ENCODE measurements around the gene TMED8.

TMED8 gene

DNA sequence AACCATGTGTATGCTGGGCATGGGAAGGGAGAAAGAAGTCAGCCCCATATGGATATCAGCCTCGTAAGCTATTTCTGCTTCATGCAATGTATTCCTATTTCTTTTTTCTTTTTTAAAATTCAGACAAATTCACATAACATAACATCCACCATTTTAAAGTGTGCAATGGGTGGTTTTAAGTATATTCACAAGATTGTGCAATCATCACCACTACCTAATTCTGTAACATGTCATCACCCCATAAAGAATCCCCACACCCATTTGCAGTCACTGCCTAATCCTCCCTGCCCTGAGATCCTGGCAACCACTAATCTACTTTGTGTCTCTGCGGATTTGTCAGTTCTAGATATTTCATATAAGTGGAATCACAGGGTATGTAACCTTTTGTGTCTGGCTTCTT lies 65.7 kb downstream of the TMED8 start:
- DNase-seq (ENCODE audit: low read depth): peak; percentile 67
- TF ChIP-seq CTCF (conservative IDR thresholded peaks at IDR 0.05; ENCODE audit: control insufficient read depth, insufficient read depth, low read depth, low read length): no peak
- no peak overlapping the region for H3K4me3 ChIP-seq (ENCODE audit: control insufficient read depth, low read depth, low read length)

- TF ChIP-seq CTCF (conservative IDR thresholded peaks at IDR 0.05; ENCODE audit: control insufficient read depth, insufficient read depth, low read depth, low read length): no peak
- DNase-seq (ENCODE audit: low read depth): peak; percentile 63
- H3K4me3 ChIP-seq (ENCODE audit: control insufficient read depth, low read depth, low read length): no peak overlapping the region
These were observed 66.9 kb downstream of the TMED8 start for GRCh38 chr14:77310026-77310425.

- TF ChIP-seq CTCF (conservative IDR thresholded peaks at IDR 0.05; ENCODE audit: control insufficient read depth, insufficient read depth, low read depth, low read length): no peak
- H3K4me3 ChIP-seq (ENCODE audit: control insufficient read depth, low read depth, low read length): no peak overlapping the region
- DNase-seq (ENCODE audit: low read depth): no peak
These were observed 67.8 kb downstream of the TMED8 start for GRCh38 chr14:77309131-77309530.

- no peak for TF ChIP-seq CTCF (conservative IDR thresholded peaks at IDR 0.05; ENCODE audit: control insufficient read depth, insufficient read depth, low read depth, low read length)
- no peak for DNase-seq (ENCODE audit: low read depth)
- H3K4me3 ChIP-seq (ENCODE audit: control insufficient read depth, low read depth, low read length): no peak overlapping the region
These were observed 69.9 kb downstream of the TMED8 start for GRCh38 chr14:77306851-77307496.

DNA sequence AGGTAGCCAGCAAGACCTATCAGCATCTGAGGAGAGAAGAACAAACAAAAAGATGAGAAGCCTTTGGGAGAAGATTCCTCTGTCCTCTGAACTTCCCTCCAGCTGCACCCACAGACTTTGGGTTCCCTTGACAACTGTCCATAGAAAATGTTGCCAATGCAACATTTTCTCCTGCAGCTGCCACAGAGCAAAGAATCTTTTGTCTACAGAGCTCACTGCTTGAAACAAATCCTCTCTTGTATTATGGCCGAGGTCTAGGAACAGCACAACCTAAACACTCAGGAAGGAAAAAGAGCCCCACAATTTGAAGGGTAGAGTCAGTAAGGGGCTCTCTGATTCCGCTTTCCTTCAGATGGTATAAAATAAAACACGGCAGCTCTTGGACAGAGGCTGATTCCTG lies 70.5 kb downstream of the TMED8 start:
- no peak for DNase-seq (ENCODE audit: low read depth)
- TF ChIP-seq CTCF (conservative IDR thresholded peaks at IDR 0.05; ENCODE audit: control insufficient read depth, insufficient read depth, low read depth, low read length): no peak
- no peak overlapping the region for H3K4me3 ChIP-seq (ENCODE audit: control insufficient read depth, low read depth, low read length)

GRCh38 chr14:77305696-77306095 lies 71.2 kb downstream of the TMED8 start:
- no peak for DNase-seq (ENCODE audit: low read depth)
- no peak for TF ChIP-seq CTCF (conservative IDR thresholded peaks at IDR 0.05; ENCODE audit: control insufficient read depth, insufficient read depth, low read depth, low read length)
- no peak overlapping the region for H3K4me3 ChIP-seq (ENCODE audit: control insufficient read depth, low read depth, low read length)

All from fibroblast of mammary gland (primary cell).